Astrocyte of the spinal cord (primary cell): ENCODE measurements around the gene CARD10.

Experiments used
- DNase-seq: peaks from one replicate; pipeline ENCODE4 v3.0.0; 2011; ENCODE audit warnings: low read depth, low spot score
- H3K4me3 ChIP-seq: 2 replicates; pipeline ENCODE4 v1.5.1; 2011; ENCODE audit warnings: low read depth, mild to moderate bottlenecking, low read length, moderate library complexity
- CTCF ChIP-seq: IDR thresholded peaks from 2 replicates; pipeline ENCODE4 v1.5.1; 2012; ENCODE audit warnings: low read depth, mild to moderate bottlenecking, low read length, inconsistent platforms
- in situ Hi-C: cut with HindIII; loops from 2 replicates; pipeline ENCODE4 v1.10.0; 2017; ENCODE audit warnings: low sequenced_read_pairs

Gene CARD10

GRCh38 chr22:37455896-37456295, 63.3 kb downstream of the CARD10 start:
- no peak overlapping the region for H3K4me3 ChIP-seq
- DNase-seq, result no peak
- in situ Hi-C loops, result no loop called here
- no peak for TF ChIP-seq CTCF

- peak; percentile 87 for DNase-seq
- no peak for TF ChIP-seq CTCF
- H3K4me3 ChIP-seq, result no peak overlapping the region
- in situ Hi-C loops, result no loop called here
Measured at GRCh38 chr22:37454857-37455686, 64.1 kb downstream of the CARD10 start.

- H3K4me3 ChIP-seq, result no peak overlapping the region
- in situ Hi-C loops, result no loop called here
- DNase-seq, result no peak
- no peak for TF ChIP-seq CTCF
Measured at GRCh38 chr22:37453696-37454095, 65.5 kb downstream of the CARD10 start.

- no peak overlapping the region for H3K4me3 ChIP-seq
- TF ChIP-seq CTCF, result no peak
- no peak for DNase-seq
- in situ Hi-C loops, result no loop called here
Measured at GRCh38 chr22:37451218-37451617, 68.0 kb downstream of the CARD10 start.

- H3K4me3 ChIP-seq, result no peak overlapping the region
- in situ Hi-C loops, result no loop called here
- DNase-seq, result no peak
- TF ChIP-seq CTCF, result no peak
Measured at GRCh38 chr22:37449331-37450001, 69.7 kb downstream of the CARD10 start.

- no peak for DNase-seq
- in situ Hi-C loops, result no loop called here
- no peak overlapping the region for H3K4me3 ChIP-seq
- no peak for TF ChIP-seq CTCF
Measured at GRCh38 chr22:37448516-37449127, 70.6 kb downstream of the CARD10 start.
